ENCODE results near the gene NFE2. TPM values are rescaled to one million over a fixed set of nuclear protein-coding genes. Genes with fewer than 3 reads are reported as not detected.

Gene NFE2
- total RNA-seq, 1 experiment from 2014 or later: 0.40 TPM

- Mint-ChIP-seq H3K4me1 (ENCODE audit: insufficient read depth, unreplicated experiment) (peaks cover 34% of the 10 kb centered on the region), H3K4me3 (ENCODE audit: unreplicated experiment) (no peak overlapping the region), H3K9me3 (ENCODE audit: unreplicated experiment) (no peaks in the 10 kb centered on the region), H3K27me3 (ENCODE audit: insufficient read depth, unreplicated experiment) (no peaks in the 10 kb centered on the region), H3K27ac (ENCODE audit: low read depth, unreplicated experiment) (no peak overlapping the region), H3K36me3 (ENCODE audit: insufficient read depth, unreplicated experiment) (no peaks in the 10 kb centered on the region)
- peak; percentile 99 for DNase-seq (ENCODE audit: unreplicated experiment)
- BruUV-seq (replicated peaks): no TSS peak
- ChIA-PET POLR2A (interaction anchor here (0.7 to 3.8 kb wide), 9 partner anchors 17 to 52 kb away, joined by 3 to 26 read pairs (median 5); partner anchors contain the start of genes CBX5, COPZ1 and HNRNPA1), CTCF (interaction anchor here (0.5 to 5.8 kb wide), 11 partner anchors 12 to 1882 kb away, joined by 3 to 37 read pairs (median 3); partner anchors contain the start of genes COPZ1 and SMARCC2)
- no peak for TF ChIP-seq CTCF (IDR thresholded peaks at IDR 0.05; ENCODE audit: unreplicated experiment)
- intact Hi-C loops (cut with micrococcal nuclease): no loop called here
Observed at GRCh38 chr12:54306925-54307741, 6.3 kb upstream of the NFE2 start.

DNA sequence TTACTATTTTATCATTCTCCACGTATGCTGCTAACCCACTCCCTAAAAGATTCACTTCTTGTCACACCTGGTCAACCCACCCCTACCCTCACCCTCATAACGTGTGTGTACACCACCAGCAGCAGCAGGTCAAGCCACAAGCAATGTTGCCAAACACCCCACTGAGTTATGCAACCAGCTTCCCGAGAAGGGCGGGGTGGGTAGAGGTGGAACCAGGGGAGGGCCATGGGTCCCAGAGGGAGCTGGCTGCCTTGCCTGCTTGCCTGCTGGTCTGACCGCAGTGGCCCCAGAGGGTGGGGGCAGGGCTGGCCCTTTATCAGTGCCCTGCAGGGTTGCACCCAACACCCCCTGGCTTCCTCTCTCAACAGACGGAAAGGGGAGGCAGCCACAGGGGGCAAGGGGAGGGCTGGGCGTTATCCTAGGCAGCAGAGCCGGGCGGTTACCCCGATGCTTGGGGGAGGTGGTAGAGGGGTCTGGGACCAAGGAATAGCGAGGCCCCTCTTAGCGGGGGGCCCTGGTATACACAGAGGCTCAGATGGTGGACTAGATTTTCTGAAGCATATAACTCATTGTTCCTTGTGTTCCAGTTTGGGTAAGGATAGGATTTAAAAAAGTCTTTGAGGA, 3.5 kb upstream of the NFE2 start:
- ChIA-PET POLR2A (interaction anchor here (0.6 to 3.8 kb wide), 4 partner anchors 16 to 55 kb away, joined by 3 to 18 read pairs (median 5); partner anchors contain the start of gene COPZ1), CTCF (interaction anchor here (1.0 to 1.1 kb wide), 2 partner anchors 16 to 33 kb away, joined by 3 read pairs; no protein-coding TSS in a partner anchor)
- no peak for TF ChIP-seq CTCF (IDR thresholded peaks at IDR 0.05; ENCODE audit: unreplicated experiment)
- no peaks in the 10 kb centered on the region for H3K27me3 Mint-ChIP-seq (ENCODE audit: insufficient read depth, unreplicated experiment)
- peak; percentile 95 for DNase-seq (ENCODE audit: unreplicated experiment)
- peaks cover 51% of the 10 kb centered on the region for H3K4me1 Mint-ChIP-seq (ENCODE audit: insufficient read depth, unreplicated experiment)
- H3K4me3 Mint-ChIP-seq (ENCODE audit: unreplicated experiment): peak overlapping the region; percentile 29
- intact Hi-C loops (cut with micrococcal nuclease): no loop called here
- no peak overlapping the region for H3K27ac Mint-ChIP-seq (ENCODE audit: low read depth, unreplicated experiment)
- no peaks in the 10 kb centered on the region for H3K36me3 Mint-ChIP-seq (ENCODE audit: insufficient read depth, unreplicated experiment)
- no peaks in the 10 kb centered on the region for H3K9me3 Mint-ChIP-seq (ENCODE audit: unreplicated experiment)
- no TSS peak for BruUV-seq (replicated peaks)

- intact Hi-C loops (cut with micrococcal nuclease): no loop called here
- TF ChIP-seq CTCF (IDR thresholded peaks at IDR 0.05; ENCODE audit: unreplicated experiment): no peak
Observed at GRCh38 chr12:54303640-54304039, 2.8 kb upstream of the NFE2 start.

More at GRCh38 chr12:54303640-54304039, 2.8 kb upstream of the NFE2 start:
- CTCF ChIA-PET: no interaction called here
- POLR2A ChIA-PET: interaction anchor here (2.1 to 3.8 kb wide), 2 partner anchors 21 to 55 kb away, joined by 7 to 18 read pairs; partner anchors contain the start of gene COPZ1
- Mint-ChIP-seq H3K27ac (ENCODE audit: low read depth, unreplicated experiment) (no peak overlapping the region), H3K9me3 (ENCODE audit: unreplicated experiment) (no peaks in the 10 kb centered on the region), H3K4me1 (ENCODE audit: insufficient read depth, unreplicated experiment) (peaks cover 52% of the 10 kb centered on the region), H3K36me3 (ENCODE audit: insufficient read depth, unreplicated experiment) (no peaks in the 10 kb centered on the region), H3K4me3 (ENCODE audit: unreplicated experiment) (no peak overlapping the region), H3K27me3 (ENCODE audit: insufficient read depth, unreplicated experiment) (no peaks in the 10 kb centered on the region)
- no TSS peak for BruUV-seq (replicated peaks)
- no peak for DNase-seq (ENCODE audit: unreplicated experiment)
